Muscle of leg (tissue), 11 donors: Measurements from ENCODE around the gene EGLN1. TPM values are rescaled to one million over a fixed set of nuclear protein-coding genes. Genes with fewer than 3 reads are reported as not detected.
A peak's percentile ranks its signal among the peaks of the same experiment; 100 is the strongest.

Experiments
- DNase-seq: peaks from one replicate; pipeline ENCODE4 v3.0.0; 2013
- H3K27ac ChIP-seq: one replicate; pipeline ENCODE4 v1.5.1; 2013; ENCODE audit warnings: mild to moderate bottlenecking, low read length, control low read depth
- H3K27me3 ChIP-seq: one replicate; pipeline ENCODE4 v1.6.1; 2013; ENCODE audit warnings: low read length; ENCODE audit not compliant: control insufficient read depth, insufficient read depth
- H3K36me3 ChIP-seq: one replicate; pipeline ENCODE4 v1.6.1; 2013; ENCODE audit warnings: low read length; ENCODE audit not compliant: control insufficient read depth, insufficient read depth
- H3K4me1 ChIP-seq: one replicate; pipeline ENCODE4 v1.6.1; 2013; ENCODE audit warnings: low read length; ENCODE audit not compliant: control insufficient read depth, insufficient read depth
- H3K4me3 ChIP-seq: one replicate; pipeline ENCODE4 v1.5.1; 2013; ENCODE audit warnings: low read length, control low read depth
- H3K9me3 ChIP-seq: replicated peaks from 2 replicates; pipeline ENCODE4 v1.6.1; 2013; ENCODE audit warnings: low read depth, low read length; ENCODE audit not compliant: control insufficient read depth
- WGBS: methylation state at CpG from one replicate; pipeline ENCODE4 v1.1.5; 2013; ENCODE audit warnings: missing lambda C conversion rate; ENCODE audit not compliant: insufficient coverage; 5-methylcytosine and 5-hydroxymethylcytosine counted together
- polyA plus RNA-seq, 8 donors: library from polyadenylated mRNA; unstranded; fragments of 120-200 nt; gene quantifications; one replicate each; pipeline versions ENCODE4 v1.2.1 to v1.2.3, GENCODE V29; 2013; ENCODE audit warnings: inconsistent platforms in 1 of 8, low replicate concordance in 1 of 8; ENCODE audit not compliant: insufficient read length in 8 of 8, insufficient read depth in 1 of 8
- total RNA-seq: library from RNA; stranded (reverse); fragments of 120-200 nt; gene quantifications from one replicate; pipeline ENCODE4 v1.2.4, GENCODE V29; 2013

The EGLN1 gene
- total and polyA plus RNA-seq, 9 donors: 35.7 to 47.9 (median 40.7) TPM

GRCh38 chr1:231372501-231372900, 49.6 kb downstream of the EGLN1 start:
- H3K36me3 ChIP-seq: peaks cover 11% of the 10 kb centered on the region
- no peaks in the 10 kb centered on the region for H3K27me3 ChIP-seq
- no peaks in the 10 kb centered on the region for H3K4me1 ChIP-seq
- H3K27ac ChIP-seq: no peak overlapping the region
- no peak for DNase-seq
- no peak overlapping the region for H3K4me3 ChIP-seq
- H3K9me3 ChIP-seq: no peaks in the 10 kb centered on the region

- H3K4me1 ChIP-seq: no peaks in the 10 kb centered on the region
- H3K27me3 ChIP-seq: no peaks in the 10 kb centered on the region
- WGBS: 91% methylated on average over 1 of the region's 3 CpGs
- no peaks in the 10 kb centered on the region for H3K9me3 ChIP-seq
- H3K36me3 ChIP-seq: peaks cover 13% of the 10 kb centered on the region
- no peak overlapping the region for H3K4me3 ChIP-seq
- no peak overlapping the region for H3K27ac ChIP-seq
- DNase-seq: no peak
Observed at GRCh38 chr1:231369282-231369681, 52.8 kb downstream of the EGLN1 start.

DNA sequence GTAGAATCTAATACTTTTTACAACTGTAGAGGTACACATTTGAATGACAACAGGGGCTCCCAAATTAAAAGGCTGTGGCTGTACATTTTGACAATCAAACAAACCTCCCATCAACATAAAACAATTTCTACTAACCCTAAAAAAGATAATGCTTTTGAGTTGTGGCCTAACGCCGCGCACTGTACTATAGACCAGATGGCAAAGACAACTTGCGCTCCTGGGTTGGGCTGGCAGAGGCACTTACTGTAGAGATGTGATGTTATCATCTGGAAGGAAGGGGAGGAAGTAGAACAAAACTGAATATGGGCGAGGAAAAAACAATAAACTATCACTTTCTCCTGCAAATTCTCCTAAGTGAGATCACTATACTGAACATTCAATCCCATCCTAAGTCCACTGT, 57.9 kb downstream of the EGLN1 start:
- WGBS: 95% methylated on average over 4 of the region's 5 CpGs
- H3K27ac ChIP-seq: no peak overlapping the region

DNA sequence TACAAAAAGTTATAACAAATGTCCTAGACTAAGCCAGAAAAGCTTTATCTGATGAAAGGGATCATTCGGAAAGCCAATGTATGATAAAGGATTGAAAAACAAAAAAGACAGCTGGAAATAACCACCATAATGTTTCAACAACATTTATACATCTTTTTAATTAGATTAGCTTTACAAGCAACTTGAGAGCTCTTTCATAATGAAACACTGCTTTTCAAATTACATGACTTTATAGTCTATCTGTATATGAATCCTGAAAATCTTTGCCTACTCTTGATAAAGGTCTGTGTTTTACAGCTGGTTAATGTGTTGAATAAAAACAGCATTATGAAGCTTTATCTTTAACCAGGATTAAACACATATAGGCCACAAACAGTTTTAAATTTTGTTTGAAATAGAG, 58.5 kb downstream of the EGLN1 start:
- no CpG with 5 or more reads among the region's 1 CpG for WGBS
- no peak overlapping the region for H3K4me3 ChIP-seq
- no peak for DNase-seq
- H3K9me3 ChIP-seq: no peaks in the 10 kb centered on the region
- no peaks in the 10 kb centered on the region for H3K27me3 ChIP-seq
- H3K36me3 ChIP-seq: peaks cover 10% of the 10 kb centered on the region
- no peaks in the 10 kb centered on the region for H3K4me1 ChIP-seq
- no peak overlapping the region for H3K27ac ChIP-seq

More for the DNA sequence above, 57.9 kb downstream of the EGLN1 start:
- DNase-seq: no peak
- Histone ChIP-seq H3K4me3 (no peak overlapping the region), H3K9me3 (no peaks in the 10 kb centered on the region), H3K4me1 (no peaks in the 10 kb centered on the region), H3K27me3 (no peaks in the 10 kb centered on the region), H3K36me3 (peaks cover 13% of the 10 kb centered on the region)

DNA sequence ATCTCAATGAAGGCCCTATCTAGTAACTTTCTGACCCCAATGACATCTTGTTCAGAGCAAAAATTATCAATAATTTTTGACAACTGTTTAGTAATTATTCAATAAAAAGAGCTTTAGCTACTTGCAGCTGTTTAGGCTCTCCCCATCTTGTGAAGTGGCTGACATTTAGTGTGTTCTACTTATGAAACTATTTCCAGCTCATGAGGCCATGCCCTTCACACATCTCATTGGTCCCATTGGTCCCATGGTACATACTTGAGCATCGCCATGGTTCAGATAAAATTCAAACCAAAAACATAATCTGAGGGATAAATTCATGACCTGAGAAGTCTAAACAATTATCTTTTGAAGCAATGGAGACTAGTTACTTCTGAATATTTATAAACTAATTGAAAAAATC, 59.8 kb downstream of the EGLN1 start:
- no CpG with 5 or more reads among the region's 1 CpG for WGBS
- no peak overlapping the region for H3K27ac ChIP-seq
- H3K4me3 ChIP-seq: no peak overlapping the region
- H3K9me3 ChIP-seq: no peaks in the 10 kb centered on the region
- H3K36me3 ChIP-seq: peaks cover 10% of the 10 kb centered on the region
- H3K4me1 ChIP-seq: peaks cover 2% of the 10 kb centered on the region
- no peak for DNase-seq
- no peaks in the 10 kb centered on the region for H3K27me3 ChIP-seq

DNA sequence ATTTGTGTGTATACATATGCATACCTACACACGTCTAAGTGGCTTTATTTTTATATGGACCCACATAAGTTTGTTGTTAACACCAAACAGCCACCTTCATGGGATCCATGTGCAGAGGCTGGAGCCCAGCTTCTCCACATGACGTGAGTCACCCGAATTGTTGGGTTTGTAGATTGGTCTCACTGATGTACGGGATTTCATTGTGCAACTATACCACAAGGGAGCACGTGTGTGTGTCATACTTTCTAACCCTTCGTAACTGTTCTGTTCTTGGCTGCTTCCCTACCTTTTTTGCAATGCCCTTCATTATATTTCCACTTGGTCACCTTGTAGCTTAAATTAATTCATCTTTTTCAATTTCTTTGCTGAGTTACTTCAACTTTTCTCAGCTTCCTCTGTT, 63.0 kb downstream of the EGLN1 start:
- DNase-seq: peak; percentile 23
- Histone ChIP-seq H3K36me3 (peaks cover 9% of the 10 kb centered on the region), H3K4me1 (peaks cover 2% of the 10 kb centered on the region), H3K4me3 (no peak overlapping the region), H3K27ac (no peak overlapping the region), H3K27me3 (no peaks in the 10 kb centered on the region), H3K9me3 (no peaks in the 10 kb centered on the region)
- no CpG with 5 or more reads among the region's 6 CpGs for WGBS

GRCh38 chr1:231357831-231358354, 64.2 kb downstream of the EGLN1 start:
- no peak overlapping the region for H3K27ac ChIP-seq
- WGBS: no CpG with 5 or more reads among the region's 4 CpGs

GRCh38 chr1:231357187-231357772, 64.8 kb downstream of the EGLN1 start:
- WGBS: 92% methylated on average over 2 of the region's 10 CpGs
- no peaks in the 10 kb centered on the region for H3K27me3 ChIP-seq
- no peak overlapping the region for H3K4me3 ChIP-seq
- peaks cover 14% of the 10 kb centered on the region for H3K36me3 ChIP-seq
- DNase-seq: no peak
- no peak overlapping the region for H3K27ac ChIP-seq
- peaks cover 2% of the 10 kb centered on the region for H3K4me1 ChIP-seq
- no peaks in the 10 kb centered on the region for H3K9me3 ChIP-seq

More at GRCh38 chr1:231357831-231358354, 64.2 kb downstream of the EGLN1 start:
- Histone ChIP-seq H3K9me3 (no peaks in the 10 kb centered on the region), H3K36me3 (peaks cover 11% of the 10 kb centered on the region), H3K4me1 (peaks cover 2% of the 10 kb centered on the region), H3K27me3 (no peaks in the 10 kb centered on the region), H3K4me3 (no peak overlapping the region)
- peak; percentile 79 for DNase-seq

DNA sequence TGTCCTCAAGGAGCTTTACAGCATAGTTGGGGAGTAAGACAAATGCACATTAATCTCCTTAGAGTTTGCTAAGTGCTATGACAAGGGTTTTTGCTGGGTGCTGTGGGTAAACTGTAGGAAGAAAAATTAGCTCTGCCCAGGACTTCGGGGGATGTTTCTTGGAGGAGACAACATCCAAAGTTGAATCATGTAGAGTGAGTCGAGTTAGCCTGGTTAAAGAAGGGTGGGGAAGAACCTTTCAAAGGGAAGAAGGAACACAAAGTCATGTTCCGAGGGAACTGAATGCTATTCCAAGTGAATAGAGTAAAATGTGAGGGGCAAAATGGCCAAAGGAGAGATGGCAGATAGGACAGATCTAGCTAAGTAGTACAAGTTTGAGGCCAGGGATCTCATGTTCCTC, 66.9 kb downstream of the EGLN1 start:
- Histone ChIP-seq H3K27me3 (no peaks in the 10 kb centered on the region), H3K4me3 (no peak overlapping the region), H3K4me1 (peaks cover 2% of the 10 kb centered on the region), H3K27ac (no peak overlapping the region), H3K9me3 (no peaks in the 10 kb centered on the region), H3K36me3 (peaks cover 11% of the 10 kb centered on the region)
- 89% methylated on average over 3 of the region's 3 CpGs for WGBS
- DNase-seq: no peak

DNA sequence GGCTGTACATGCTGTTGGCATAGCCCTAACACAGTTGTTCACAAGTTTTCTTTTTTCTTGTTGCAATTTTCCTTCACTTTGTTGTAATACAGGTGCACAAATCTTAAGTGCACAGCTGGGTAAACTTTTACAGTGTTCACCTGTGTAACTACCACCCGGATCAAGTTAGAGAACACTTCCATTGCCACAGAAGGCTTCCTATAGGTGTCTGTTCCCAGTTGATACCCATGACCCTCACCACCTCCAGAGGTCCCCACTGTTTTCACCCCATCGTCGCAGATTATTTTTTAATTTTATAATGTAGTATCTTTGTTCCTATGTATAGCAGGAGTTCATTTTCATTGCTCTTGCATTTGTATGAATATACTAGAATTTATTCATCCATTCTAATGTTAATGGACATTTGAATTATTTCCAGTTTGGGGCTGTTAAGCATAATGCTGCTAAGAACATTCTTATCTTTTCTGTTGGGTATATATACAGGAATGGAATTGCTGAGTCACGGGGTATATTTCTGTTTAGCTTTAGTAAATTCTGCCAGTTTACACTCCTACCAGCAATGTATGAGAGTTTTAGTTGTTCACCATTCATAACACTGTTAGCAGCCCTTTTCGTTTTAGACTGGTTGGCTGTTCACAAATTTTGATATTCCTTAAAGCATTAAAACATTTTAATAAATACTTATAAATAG, 67.6 kb downstream of the EGLN1 start:
- peaks cover 2% of the 10 kb centered on the region for H3K4me1 ChIP-seq
- no peak overlapping the region for H3K4me3 ChIP-seq
- H3K9me3 ChIP-seq: no peaks in the 10 kb centered on the region
- WGBS: 78% methylated on average over 1 of the region's 5 CpGs
- H3K27ac ChIP-seq: no peak overlapping the region
- H3K27me3 ChIP-seq: no peaks in the 10 kb centered on the region
- H3K36me3 ChIP-seq: peaks cover 17% of the 10 kb centered on the region
- no peak for DNase-seq
